ENCODE results near the gene NPHP4. TPM values are rescaled to one million over a fixed set of nuclear protein-coding genes. Genes with fewer than 3 reads are reported as not detected.

NPHP4 gene
- total and polyA plus RNA-seq, 12 donors, result 2.7 to 13.2 (median 7.3) TPM

- peaks cover 0 to 5% of the 10 kb centered on the region in 2 donors for H3K36me3 ChIP-seq (replicated peaks in 1 of 2)
- TF ChIP-seq CTCF (IDR thresholded peaks at IDR 0.05), result no peak
- TF ChIP-seq POLR2A (IDR thresholded peaks at IDR 0.05), result no peak
- no peak overlapping the region for H3K4me3 ChIP-seq
- no peaks in the 10 kb centered on the region for H3K9me3 ChIP-seq (replicated peaks in 1 of 3)
- intact Hi-C loops (cut with DNase I), result no loop called here
- H3K27me3 ChIP-seq, result no peaks in the 10 kb centered on the region
- WGBS, 4 donors, result 79 to 97% (median 86%) methylated on average over 7 of the region's 7 CpGs
- H3K4me1 ChIP-seq (replicated peaks in 1 of 2), result no peaks in the 10 kb centered on the region
- peak in 1 of 7 donors; percentile 33 for DNase-seq
- no peak overlapping the region for H3K27ac ChIP-seq
Observed at GRCh38 chr1:5950201-5950895, 41.9 kb downstream of the NPHP4 start.

GRCh38 chr1:5949761-5950100, 42.5 kb downstream of the NPHP4 start:
- Histone ChIP-seq H3K27ac (no peak overlapping the region), H3K36me3 (replicated peaks in 1 of 2) (peaks cover 0 to 5% of the 10 kb centered on the region in 2 donors), H3K4me1 (replicated peaks in 1 of 2) (no peaks in the 10 kb centered on the region), H3K9me3 (replicated peaks in 1 of 3) (no peaks in the 10 kb centered on the region), H3K4me3 (no peak overlapping the region), H3K27me3 (no peaks in the 10 kb centered on the region)
- TF ChIP-seq CTCF (IDR thresholded peaks at IDR 0.05), result no peak
- no peak for TF ChIP-seq POLR2A (IDR thresholded peaks at IDR 0.05)
- DNase-seq, result no peak
- whole genome bisulfite sequencing, 4 donors, result 74 to 88% (median 85%) methylated on average over 4 of the region's 4 CpGs
- intact Hi-C loops (cut with DNase I), result no loop called here

DNA sequence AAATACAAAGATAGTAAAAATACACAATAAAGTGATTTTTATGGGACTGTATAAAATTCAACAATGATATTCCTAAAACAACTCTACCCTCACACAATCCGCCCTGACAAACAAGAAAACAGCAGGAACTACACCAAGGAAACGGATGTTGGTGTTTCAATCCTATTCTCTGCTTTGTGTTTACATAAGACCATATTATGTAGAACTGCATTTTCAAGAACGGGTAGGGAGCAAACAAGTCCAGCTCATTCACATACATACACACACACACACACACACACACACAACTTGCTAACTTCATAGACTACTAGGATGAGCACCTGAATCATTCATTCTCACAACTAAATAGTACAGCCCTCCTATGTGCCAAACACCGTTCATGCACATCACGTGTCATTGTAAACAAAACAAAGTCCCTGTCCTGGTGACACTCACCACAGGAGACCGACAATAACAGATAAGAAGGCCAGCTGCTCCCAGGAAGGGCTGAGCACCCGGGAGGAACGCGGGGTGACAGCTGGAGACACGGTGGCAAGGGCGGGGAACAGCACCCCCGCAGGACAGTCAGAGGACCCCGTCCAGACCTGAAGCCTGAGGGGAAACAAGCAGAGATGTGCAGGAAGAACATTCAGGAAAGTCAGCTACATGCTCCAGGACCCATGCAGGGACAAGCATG, 43.0 kb downstream of the NPHP4 start:
- no peaks in the 10 kb centered on the region for H3K27me3 ChIP-seq
- no peaks in the 10 kb centered on the region for H3K9me3 ChIP-seq (replicated peaks in 1 of 3)
- 77 to 92% (median 87%) methylated on average over 13 of the region's 13 CpGs for WGBS, 4 donors
- peak in 1 of 7 donors; percentile 45 for DNase-seq
- H3K4me1 ChIP-seq (replicated peaks in 1 of 2), result no peaks in the 10 kb centered on the region
- H3K27ac ChIP-seq, result no peak overlapping the region
- TF ChIP-seq CTCF (IDR thresholded peaks at IDR 0.05) (no peak), POLR2A (IDR thresholded peaks at IDR 0.05) (no peak)
- intact Hi-C loops (cut with DNase I), result no loop called here
- H3K4me3 ChIP-seq, result no peak overlapping the region
- H3K36me3 ChIP-seq (replicated peaks in 1 of 2), result peaks cover 0 to 5% of the 10 kb centered on the region in 2 donors

DNA sequence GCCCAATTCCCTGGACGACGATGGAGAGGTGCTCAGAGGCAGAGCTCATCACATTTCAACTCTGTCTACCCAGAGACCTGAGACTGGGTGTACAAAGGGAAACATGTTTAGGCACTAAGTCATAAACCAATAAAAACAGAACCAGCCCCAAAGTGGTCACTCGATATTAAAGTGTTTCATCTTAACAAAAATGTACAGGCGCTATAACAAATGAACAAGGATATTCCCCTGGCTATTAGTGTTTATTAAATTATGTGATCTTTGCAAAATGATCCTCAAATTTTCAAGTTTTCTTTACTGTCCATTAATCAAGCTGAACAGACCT, 43.6 kb downstream of the NPHP4 start:
- Histone ChIP-seq H3K36me3 (replicated peaks in 1 of 2) (peaks cover 0 to 5% of the 10 kb centered on the region in 2 donors), H3K4me3 (no peak overlapping the region), H3K27ac (no peak overlapping the region), H3K9me3 (replicated peaks in 1 of 3) (no peaks in the 10 kb centered on the region), H3K27me3 (no peaks in the 10 kb centered on the region), H3K4me1 (replicated peaks in 1 of 2) (no peaks in the 10 kb centered on the region)
- intact Hi-C loops (cut with DNase I), result no loop called here
- TF ChIP-seq POLR2A (IDR thresholded peaks at IDR 0.05) (no peak), CTCF (IDR thresholded peaks at IDR 0.05) (no peak)
- no peak for DNase-seq
- 87 to 98% (median 90%) methylated on average over 4 of the region's 4 CpGs for WGBS, 4 donors
